Cardiac atrium fibroblast (primary cell): ENCODE results near the gene VPS16. TPM values are rescaled to one million over a fixed set of nuclear protein-coding genes. Genes with fewer than 3 reads are reported as not detected.

Source experiments
- total RNA-seq: library from RNA; depleted of rRNA; stranded (reverse); fragments of >200 nt; gene quantifications from 2 replicates; pipeline ENCODE4 v1.2.3, GENCODE V29; 2015

Gene VPS16
- 31.1 and 40.6 TPM in 2 replicates for total RNA-seq

GRCh38 chr20:2840138-2840966, at the start of gene VPS16, which contains the start of gene PCED1A:
VPS16 (plus strand) TSS chr20:2840745; CDS start chr20:2840775, 30 bp downstream.
PCED1A (minus strand) TSS chr20:2840655; CDS start chr20:2839912, 743 bp downstream.

GRCh38 chr20:2800521-2801285, 39.8 kb upstream of the VPS16 start, which contains the start of gene CPXM1:
CPXM1 (minus strand) TSS chr20:2800627; CDS start chr20:2800572, 55 bp downstream.

GRCh38 chr20:2814587-2815051, 25.9 kb upstream of the VPS16 start, which contains the start of gene C20orf141:
C20orf141 (plus strand) TSS chr20:2814987; CDS start chr20:2815185, 198 bp downstream.

GRCh38 chr20:2816030-2816582, 24.4 kb upstream of the VPS16 start, which contains the start of gene TMEM239:
TMEM239 (plus strand) TSS chr20:2816364; CDS start chr20:2816555, 191 bp downstream.

GRCh38 chr20:2873010-2873746, 32.6 kb downstream of the VPS16 start, which contains the start of gene PTPRA:
PTPRA (plus strand) TSS chr20:2873481; CDS start chr20:2964278, 90,797 bp downstream.

Other genes starting within 250 kb of the VPS16 start
- gene NOP56, start 188.1 kb upstream of the VPS16 start, total RNA-seq, result 93.5 and 97.7 TPM in 2 replicates
- gene IDH3B, start 176.5 kb upstream of the VPS16 start, total RNA-seq, result 75.5 and 83.9 TPM in 2 replicates
- gene EBF4, start 148.0 kb upstream of the VPS16 start, total RNA-seq, result 0.49 and 1.4 TPM in 2 replicates
- 0.97 and 2.5 TPM in 2 replicates for gene CPXM1, start 40.1 kb upstream of the VPS16 start, total RNA-seq
- 1.5 TPM in 1 of 2 replicates, not detected in the other for gene C20orf141, start 25.8 kb upstream of the VPS16 start, total RNA-seq
- gene TMEM239, start 24.4 kb upstream of the VPS16 start, total RNA-seq, result not detected in 2 replicates
- gene PCED1A, start 90 bp upstream of the VPS16 start, total RNA-seq, result 21.9 and 36.6 TPM in 2 replicates
- 46.0 and 61.7 TPM in 2 replicates for gene PTPRA, start 32.7 kb downstream of the VPS16 start, total RNA-seq
- not detected in 2 replicates for gene GNRH2, start 202.9 kb downstream of the VPS16 start, total RNA-seq
- gene MRPS26, start 205.3 kb downstream of the VPS16 start, total RNA-seq, result 31.6 and 33.2 TPM in 2 replicates
- not detected in 2 replicates for gene OXT, start 230.9 kb downstream of the VPS16 start, total RNA-seq
- gene AVP, start 244.0 kb downstream of the VPS16 start, total RNA-seq, result not detected in 2 replicates